SU-DHL-6 (cell line): ENCODE data around the gene AJAP1.

Experiments used
- CTCF ChIP-seq: fragments of 200-600 bp; sonication (generic); IDR thresholded peaks from one replicate; pipeline ENCODE4 v1.5.1; 2017; ENCODE audit warnings: antibody characterized with exemption, mild to moderate bottlenecking, low read length, moderate library complexity; ENCODE audit not compliant: insufficient read depth, poor library complexity, severe bottlenecking
- EZH2phosphoT487 ChIP-seq: fragments of 200-600 bp; sonication (generic), shearing (Covaris generic); conservative IDR thresholded peaks from 2 replicates; pipeline ENCODE4 v1.6.1; 2018; ENCODE audit warnings: mild to moderate bottlenecking, antibody characterized with exemption, low read length, moderate library complexity, mixed read lengths

GRCh38 chr1:4728319-4729089 is 74.1 kb downstream of the AJAP1 start:
- no peak for TF ChIP-seq CTCF
- no peak for TF ChIP-seq EZH2phosphoT487
